Endothelial cell of umbilical vein (primary cell): ENCODE data around the gene PLXDC2. TPM values are rescaled to one million over a fixed set of nuclear protein-coding genes. Genes with fewer than 3 reads are reported as not detected.
"Not testable (repeated sequence)": the region's sequence is repeated elsewhere in the genome, so short reads cannot be mapped to it uniquely, and the experiment has no call there.

Experiments
- BruUV-seq: library from RNA; stranded (reverse); fragments of 400-500 nt; replicated peaks from 2 replicates; lab custom pipeline; 2021; lab: Mats Ljungman, UMichigan
- CTCF ChIA-PET: fragments of 300-600, 350-600 bp; sonication (Branson Sonifier 250); formaldehyde crosslinking; loops from one replicate; lab custom pipeline; 2021; ENCODE audit warnings: antibody characterized with exemption, inconsistent platforms; lab: Charles Lee
- POLR2A ChIA-PET: fragments of 300-600, 350-600 bp; sonication (Branson Sonifier 250); formaldehyde crosslinking; loops from one replicate; lab custom pipeline; 2021; ENCODE audit warnings: antibody characterized with exemption, inconsistent platforms; lab: Charles Lee
- DNase-seq: peaks from one replicate; pipeline ENCODE4 v3.0.0-alpha.2; 2011; ENCODE audit warnings: low read depth, low spot score
- FAIRE-seq: peaks from 2 replicates; lab custom pipeline; 2011; peaks lifted over from hg19 to GRCh38; lab: Jason Lieb, UNC
- H2AFZ ChIP-seq: 2 replicates; pipeline ENCODE4 v1.6.0; 2012; ENCODE audit warnings: low read depth, low read length, control low read depth, inconsistent platforms
- H3K27ac ChIP-seq: 2 replicates; pipeline ENCODE4 v1.5.1; 2011; ENCODE audit warnings: low read depth, mild to moderate bottlenecking, control low read depth, low read length, moderate library complexity; ENCODE audit not compliant: insufficient read depth
- H3K27me3 ChIP-seq, 2 experiments: 2 replicates each; pipeline versions ENCODE4 v1.6.0 to v1.6.1; 2011; ENCODE audit warnings: low read length in 2 of 2, mixed read lengths in 1 of 2; ENCODE audit not compliant: control insufficient read depth in 2 of 2, insufficient read depth in 2 of 2
- H3K36me3 ChIP-seq, 2 experiments: 2 replicates in 1 of 2; 3 replicates in 1 of 2; pipeline ENCODE4 v1.5.1; 2011; ENCODE audit warnings: low read length in 2 of 2, mild to moderate bottlenecking in 1 of 2, moderate library complexity in 1 of 2; ENCODE audit not compliant: control insufficient read depth in 2 of 2, insufficient read depth in 2 of 2; ENCODE audit errors: extremely low read depth in 1 of 2
- H3K4me1 ChIP-seq: 3 replicates; pipeline ENCODE4 v1.5.1; 2011; ENCODE audit warnings: mild to moderate bottlenecking, low read length; ENCODE audit not compliant: control insufficient read depth, insufficient read depth; ENCODE audit errors: extremely low read depth
- H3K4me2 ChIP-seq: 2 replicates; pipeline ENCODE4 v1.6.1; 2011; ENCODE audit warnings: low read length, control low read depth, mixed read lengths; ENCODE audit not compliant: insufficient read depth
- H3K4me3 ChIP-seq, 3 experiments: fragments of 200-600 bp in 1 of 3; sonication (generic), shearing (Covaris generic) in 1 of 3; replicated peaks in 1 of 3; 2 replicates each; pipeline ENCODE4 v1.5.1; 2011 to 2016; ENCODE audit warnings: control low read depth in 3 of 3, low read length in 3 of 3, mild to moderate bottlenecking in 2 of 3, inconsistent platforms in 1 of 3, low read depth in 1 of 3, moderate library complexity in 1 of 3; ENCODE audit not compliant: insufficient read depth in 1 of 3
- H3K79me2 ChIP-seq: 2 replicates; pipeline ENCODE4 v1.6.0; 2012; ENCODE audit warnings: low read length, inconsistent platforms; ENCODE audit not compliant: control insufficient read depth, insufficient read depth
- H3K9ac ChIP-seq: replicated peaks from 2 replicates; pipeline ENCODE3; 2011; ENCODE audit warnings: low read length, control low read depth; ENCODE audit not compliant: insufficient read depth; ENCODE audit errors: extremely low read depth
- H3K9me1 ChIP-seq: replicated peaks from 3 replicates; pipeline ENCODE4 v1.6.0; 2011; ENCODE audit warnings: mild to moderate bottlenecking, low read length; ENCODE audit not compliant: control insufficient read depth, insufficient read depth; ENCODE audit errors: extremely low read depth
- H3K9me3 ChIP-seq: replicated peaks from 2 replicates; pipeline ENCODE4 v1.5.1; 2012; ENCODE audit warnings: low read length, inconsistent platforms; ENCODE audit not compliant: control insufficient read depth, insufficient read depth
- H4K20me1 ChIP-seq: replicated peaks from 2 replicates; pipeline ENCODE3; 2011; ENCODE audit warnings: mild to moderate bottlenecking, low read length; ENCODE audit not compliant: control insufficient read depth, insufficient read depth; ENCODE audit errors: extremely low read depth
- CTCF ChIP-seq, 2 donors: IDR thresholded peaks; 1 replicate in 1 of 2; 2 replicates in 1 of 2; pipeline ENCODE4 v1.5.1; 2011; ENCODE audit warnings: low read length in 2 of 2, mild to moderate bottlenecking in 2 of 2, moderate library complexity in 2 of 2, control low read depth in 1 of 2, inconsistent platforms in 1 of 2, low read depth in 1 of 2; ENCODE audit not compliant: insufficient read depth in 1 of 2; ENCODE audit errors: extremely low read depth in 1 of 2
- FOS ChIP-seq: IDR thresholded peaks from 2 replicates; pipeline ENCODE4 v1.6.1; 2011; ENCODE audit warnings: mild to moderate bottlenecking, low read length, moderate library complexity, borderline replicate concordance; ENCODE audit not compliant: insufficient read depth
- GATA2 ChIP-seq: IDR thresholded peaks from 2 replicates; pipeline ENCODE4 v1.7.0; 2011; ENCODE audit warnings: low read depth, mild to moderate bottlenecking, moderate library complexity, mixed read lengths, low read length; ENCODE audit not compliant: insufficient read length, insufficient read depth
- MAX ChIP-seq: IDR thresholded peaks from 2 replicates; pipeline ENCODE4 v1.6.1; 2011; ENCODE audit not compliant: insufficient read depth, insufficient read length
- POLR2A ChIP-seq: IDR thresholded peaks from 2 replicates; pipeline ENCODE4 v1.6.1; 2012; ENCODE audit warnings: low read depth, mild to moderate bottlenecking, control low read depth, low read length
- dilution Hi-C: fragments of 300-500 bp; cut with MboI; formaldehyde crosslinking; loops from one replicate; pipeline ENCODE4 v1.15.0; 2019; ENCODE audit warnings: low sequenced_read_pairs; ENCODE audit not compliant: extremely low pct_ligation_motif_present
- intact Hi-C: fragments of 100-400 bp; cut with micrococcal nuclease; formaldehyde crosslinking; loops from one replicate; pipeline ENCODE4 v1.10.0; 2022
- polyA plus RNA-seq, 4 experiments: library from polyadenylated mRNA; depleted of rRNA in 3 of 4; stranded (reverse) in 3 of 4; unstranded in 1 of 4; fragments of >200 nt; gene quantifications; 2 replicates each; pipeline versions ENCODE4 v1.2.1 to v1.2.3, GENCODE V29; 2011 to 2012; ENCODE audit warnings: missing spikeins in 1 of 4
- total RNA-seq: library from RNA; stranded (reverse); gene quantifications from 2 replicates; pipeline ENCODE4 v1.2.3, GENCODE V29; 2021

PLXDC2 gene
- total and polyA plus RNA-seq, 2 donors (not counting 3 experiments of a cell fraction or from before 2014, with no cell fraction given) = 0.32 to 1.2 TPM

- ChIA-PET CTCF (no interaction called here), POLR2A (no interaction called here)
- FAIRE-seq (no peak), DNase-seq (no peak)
- dilution Hi-C loops (no loop called here), intact Hi-C loops (loop anchor here (2.0 kb wide), 1 partner anchor 71 kb away; no protein-coding TSS in a partner anchor)
- H3K9me1 ChIP-seq = no peaks in the 10 kb centered on the region
- H3K4me2 ChIP-seq = no peak overlapping the region
- no peak overlapping the region for H3K9ac ChIP-seq
- no peaks in the 10 kb centered on the region for H3K79me2 ChIP-seq
- no peaks in the 10 kb centered on the region for H3K27me3 ChIP-seq
- H4K20me1 ChIP-seq = no peaks in the 10 kb centered on the region
- no peak overlapping the region for H3K27ac ChIP-seq
- no TSS peak for BruUV-seq
- no peaks in the 10 kb centered on the region for H3K36me3 ChIP-seq
- H3K9me3 ChIP-seq = no peaks in the 10 kb centered on the region
- TF ChIP-seq FOS (no peak), POLR2A (no peak), CTCF (IDR thresholded peaks at IDR 0.05; ENCODE audit: extremely low read depth in 1 of 2, insufficient read depth in 1 of 2, low read depth in 1 of 2, low read length in 2 of 2) (no peak), MAX (no peak), GATA2 (no peak)
- H2AFZ ChIP-seq = no peak overlapping the region
- H3K4me1 ChIP-seq = no peaks in the 10 kb centered on the region
- no peak overlapping the region for H3K4me3 ChIP-seq
Measured at GRCh38 chr10:19999431-19999830, 183.2 kb downstream of the PLXDC2 start.

- H4K20me1 ChIP-seq, H2AFZ ChIP-seq, H3K4me1 ChIP-seq, H3K27ac ChIP-seq, H3K9me1 ChIP-seq, POLR2A ChIA-PET, H3K27me3 ChIP-seq, dilution Hi-C loops, CTCF ChIA-PET, H3K36me3 ChIP-seq, DNase-seq, H3K79me2 ChIP-seq, H3K4me2 ChIP-seq, BruUV-seq, H3K9ac ChIP-seq, H3K4me3 ChIP-seq, FAIRE-seq, H3K9me3 ChIP-seq: not testable (repeated sequence)
- intact Hi-C loops = loop anchor here (5.0 kb wide), 2 partner anchors 80 to 185 kb away; partner anchors contain the start of gene PLXDC2
Measured at GRCh38 chr10:20002026-20002425, 185.8 kb downstream of the PLXDC2 start.
